ENCODE data around the gene KDM6A.
"Not testable (repeated sequence)": the region's sequence is repeated elsewhere in the genome, so short reads cannot be mapped to it uniquely, and the experiment has no call there.

The KDM6A gene

DNA sequence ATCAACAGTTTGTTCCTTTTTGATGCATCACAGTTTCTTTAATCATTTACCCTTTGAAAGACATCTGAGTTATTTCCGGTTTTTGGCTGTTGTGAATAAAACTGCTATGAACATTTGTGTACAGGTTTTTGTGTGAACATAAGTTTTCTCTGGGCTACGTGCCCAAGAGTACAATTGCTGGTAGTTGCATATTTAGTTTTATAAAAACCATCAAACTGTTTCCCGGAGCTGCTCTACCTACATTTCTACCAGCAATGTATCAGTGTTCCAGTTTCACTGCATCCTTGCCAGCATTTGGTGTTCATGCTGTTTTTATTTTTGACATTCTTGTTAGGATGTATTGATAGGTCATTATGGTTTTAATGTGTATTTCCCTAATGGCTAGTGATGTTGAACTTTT lies 17.3 kb downstream of the KDM6A start:
- DNase-seq (ENCODE audit: low spot score): no peak

DNA sequence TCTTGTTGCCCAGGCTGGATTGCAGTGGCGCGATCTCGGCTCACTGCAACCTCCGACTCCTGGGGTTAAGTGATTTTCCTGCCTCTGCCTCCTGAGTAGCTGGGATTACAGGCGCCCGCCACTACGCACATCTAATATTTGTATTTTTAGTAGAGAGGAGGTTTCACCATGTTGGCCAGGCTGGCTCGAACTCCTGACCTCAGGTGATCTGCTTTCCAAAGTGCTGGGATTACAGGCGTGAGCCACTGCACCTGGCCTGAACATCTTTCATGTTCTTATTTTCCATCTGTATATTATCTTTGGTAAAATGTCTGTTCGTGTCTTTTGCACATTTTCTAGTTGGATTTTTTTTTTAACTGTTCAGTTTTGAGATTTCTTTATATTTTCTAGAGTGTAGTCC lies 17.7 kb downstream of the KDM6A start:
- not testable (repeated sequence) for DNase-seq (ENCODE audit: low spot score)

DNA sequence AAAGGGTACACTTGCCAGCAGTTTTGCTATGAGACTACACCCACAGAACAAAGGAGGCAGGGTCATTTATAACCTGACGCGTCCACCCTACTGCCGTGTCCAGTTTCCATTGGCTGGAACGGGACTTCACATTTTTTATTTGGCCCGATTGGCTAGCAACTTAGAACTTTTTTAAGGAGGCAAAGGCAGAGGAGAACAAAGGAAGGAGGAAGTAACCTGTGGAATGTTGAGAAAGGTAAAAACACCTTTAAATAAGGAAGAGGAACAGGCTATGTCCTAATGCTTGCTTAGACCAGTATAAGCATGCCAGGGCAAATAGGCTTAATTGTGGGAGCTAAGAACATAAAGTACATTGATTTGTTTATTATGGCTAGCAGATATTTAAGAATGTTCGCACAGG lies 18.7 kb downstream of the KDM6A start:
- DNase-seq (ENCODE audit: low spot score): no peak

DNA sequence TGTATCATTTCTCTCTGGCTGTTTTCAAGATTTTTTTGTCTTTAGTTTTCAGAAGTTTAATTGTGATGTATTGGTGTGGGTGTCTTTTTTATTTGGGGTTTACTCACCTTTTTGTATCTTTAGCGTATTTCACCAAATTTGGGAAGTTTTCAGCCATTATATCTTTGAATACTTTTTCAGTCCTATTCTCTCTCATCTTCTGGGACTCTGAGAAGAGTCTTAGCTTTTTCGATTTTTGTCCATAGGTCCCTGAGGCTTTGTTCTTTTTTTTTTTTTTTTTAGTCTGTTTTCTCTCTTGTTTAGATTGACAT lies 23.8 kb downstream of the KDM6A start:
- no peak for DNase-seq (ENCODE audit: low spot score)

DNA sequence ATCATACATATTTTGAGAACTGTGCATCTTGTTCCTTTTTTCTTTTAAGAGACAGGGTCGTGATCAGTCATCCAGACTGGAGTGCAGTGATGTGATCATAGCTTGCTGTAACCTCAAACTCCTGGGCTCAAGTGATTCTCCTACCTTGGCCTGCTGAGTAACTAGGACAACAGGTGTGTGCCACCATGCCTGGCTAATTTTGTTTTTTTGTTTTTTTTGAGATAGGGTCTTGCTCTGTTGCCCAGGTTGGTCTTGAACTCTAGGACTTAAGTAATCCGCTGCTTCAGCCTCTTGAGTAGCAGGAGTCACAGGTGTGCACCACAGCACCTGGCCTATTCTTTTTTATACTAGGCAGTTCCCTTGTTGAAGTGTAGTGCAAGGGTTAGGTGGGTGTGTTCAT lies 24.6 kb downstream of the KDM6A start:
- DNase-seq (ENCODE audit: low spot score): no peak

DNA sequence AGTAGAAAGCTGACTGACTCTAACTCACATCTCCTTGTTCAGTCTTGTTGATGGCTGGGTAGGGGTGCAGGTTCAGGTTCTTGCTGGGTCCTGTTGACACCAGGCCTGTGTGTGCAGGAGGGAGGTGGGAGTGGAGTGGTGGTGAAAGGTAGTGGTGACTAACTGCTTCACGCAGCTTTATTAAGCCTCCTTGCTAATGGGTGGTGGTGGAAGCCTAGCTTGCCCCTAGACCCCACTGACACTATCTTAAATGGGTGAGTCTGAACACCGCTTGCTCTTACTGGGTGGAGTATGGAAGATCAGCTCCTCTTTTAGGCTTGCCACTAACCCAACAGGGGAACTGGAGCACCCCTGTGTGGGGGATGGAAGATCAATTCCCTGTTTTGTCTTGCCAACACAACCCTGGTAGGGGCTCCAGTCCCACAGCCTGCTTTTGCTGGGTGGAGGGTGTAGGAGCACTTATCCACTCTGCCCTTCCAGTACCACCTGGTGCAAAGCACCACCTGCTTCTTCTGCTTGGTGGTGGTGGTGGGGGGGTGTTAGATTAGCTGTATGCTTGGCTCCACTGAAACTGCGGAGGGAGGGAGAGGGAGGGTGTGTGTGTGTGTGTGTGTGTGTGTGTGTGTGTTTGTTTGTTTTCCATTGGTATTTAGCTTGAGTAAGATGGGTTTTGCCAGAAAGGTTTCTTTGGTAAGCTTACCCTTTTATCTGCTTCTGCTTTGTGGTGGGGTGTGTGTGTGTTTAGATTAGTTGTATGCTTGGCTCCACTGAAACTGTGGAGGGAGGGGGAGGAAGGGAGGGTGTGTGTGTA lies 25.6 kb downstream of the KDM6A start:
- DNase-seq (ENCODE audit: low spot score): no peak

DNA sequence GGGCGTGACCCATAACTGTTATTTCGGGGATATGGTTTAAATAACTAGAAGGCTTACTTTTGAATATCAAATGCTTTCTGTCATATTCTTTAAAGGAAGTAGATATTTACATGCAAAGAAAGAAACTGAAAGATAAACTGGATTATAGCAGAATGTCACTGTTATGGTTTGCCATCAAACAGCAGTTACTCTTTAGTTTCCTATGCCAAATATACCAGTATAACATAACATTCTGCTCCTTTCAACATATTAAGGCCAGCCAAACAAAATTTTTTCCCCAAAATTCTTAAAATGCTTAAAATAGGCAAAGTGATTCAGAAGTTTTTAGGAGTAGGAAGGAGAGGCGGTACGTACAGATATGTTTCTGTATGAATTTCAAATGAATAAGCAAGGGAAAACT lies 27.0 kb downstream of the KDM6A start:
- DNase-seq (ENCODE audit: low spot score): no peak

DNA sequence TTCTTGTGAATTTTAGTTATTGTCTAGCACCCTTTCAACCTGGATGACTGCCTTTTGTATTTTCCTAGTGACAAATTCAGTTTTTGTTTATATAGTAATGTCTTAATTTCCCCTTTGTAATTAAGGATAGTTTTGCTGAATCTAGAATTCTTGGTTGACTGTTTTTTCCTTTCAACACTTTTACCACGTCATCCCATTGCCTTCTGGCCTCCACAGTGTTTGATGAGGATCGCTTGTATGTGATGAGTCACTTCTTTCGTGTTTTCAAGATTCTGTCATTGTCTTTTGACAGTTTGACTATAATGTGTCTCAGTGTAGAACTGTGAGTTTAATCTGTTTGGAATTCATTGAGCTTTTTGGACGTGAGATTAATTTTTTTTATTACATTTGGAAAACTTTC lies 30.1 kb downstream of the KDM6A start:
- DNase-seq (ENCODE audit: low spot score): no peak

DNA sequence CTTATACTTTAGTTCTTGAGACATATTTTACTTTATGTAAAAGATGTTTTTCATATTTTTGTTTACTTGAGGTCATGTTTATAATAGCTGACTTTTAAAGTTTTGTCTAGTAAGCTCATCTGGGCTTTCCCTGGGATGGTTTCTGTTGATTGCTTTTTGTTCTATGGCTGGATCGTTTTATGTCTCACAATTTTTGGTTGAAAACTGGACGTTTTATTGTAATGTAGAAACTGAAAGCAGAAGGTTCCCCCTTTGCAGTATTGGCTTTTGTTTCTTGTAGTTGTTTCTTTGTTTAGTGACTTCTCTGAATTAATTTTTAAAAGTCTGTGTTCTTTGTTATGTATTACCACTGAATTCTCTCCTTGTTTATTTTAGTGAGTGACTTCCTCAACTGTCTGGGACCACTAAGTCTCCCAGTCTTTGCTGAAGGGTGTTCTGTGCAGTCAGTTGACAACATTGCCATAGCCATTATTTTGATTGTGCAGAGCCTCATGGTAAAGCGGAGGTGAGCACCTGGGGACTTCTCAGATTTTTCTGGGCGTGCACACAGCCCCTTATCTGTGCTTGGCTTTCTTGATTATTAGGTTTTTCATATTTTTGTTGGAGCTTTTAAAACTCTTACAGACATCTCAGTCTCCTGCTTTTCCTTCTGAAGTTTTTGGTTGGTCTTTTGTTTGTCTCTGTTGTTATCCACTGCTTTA lies 31.0 kb downstream of the KDM6A start:
- no peak for DNase-seq (ENCODE audit: low spot score)

DNA sequence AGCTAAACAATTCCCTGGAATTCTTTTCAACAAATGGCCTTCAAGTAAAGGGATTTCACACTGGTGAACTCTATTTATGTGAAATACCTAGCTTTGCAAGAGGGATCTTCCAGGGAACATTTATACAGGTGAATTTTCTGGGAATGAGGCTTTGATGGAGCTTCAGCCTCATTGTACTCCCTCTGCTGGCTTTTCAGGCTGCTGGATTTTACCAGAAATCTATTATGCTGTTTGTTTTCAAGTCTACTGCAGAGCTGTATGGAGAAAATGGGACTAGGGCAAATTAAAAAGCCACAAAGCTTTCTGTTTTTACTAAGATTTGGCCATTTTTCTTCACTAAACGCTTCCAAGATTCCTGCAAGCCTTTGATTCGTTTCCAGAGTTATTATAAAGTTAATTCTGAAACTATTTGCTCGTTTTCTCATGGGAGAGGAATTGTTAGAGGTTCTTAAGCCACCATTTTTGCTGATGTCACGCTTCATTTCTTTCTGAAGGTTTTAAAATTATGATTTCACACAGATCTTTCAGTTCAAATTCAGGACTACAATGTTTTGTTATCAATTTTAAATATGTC lies 31.6 kb downstream of the KDM6A start:
- no peak for DNase-seq (ENCODE audit: low spot score)

DNA sequence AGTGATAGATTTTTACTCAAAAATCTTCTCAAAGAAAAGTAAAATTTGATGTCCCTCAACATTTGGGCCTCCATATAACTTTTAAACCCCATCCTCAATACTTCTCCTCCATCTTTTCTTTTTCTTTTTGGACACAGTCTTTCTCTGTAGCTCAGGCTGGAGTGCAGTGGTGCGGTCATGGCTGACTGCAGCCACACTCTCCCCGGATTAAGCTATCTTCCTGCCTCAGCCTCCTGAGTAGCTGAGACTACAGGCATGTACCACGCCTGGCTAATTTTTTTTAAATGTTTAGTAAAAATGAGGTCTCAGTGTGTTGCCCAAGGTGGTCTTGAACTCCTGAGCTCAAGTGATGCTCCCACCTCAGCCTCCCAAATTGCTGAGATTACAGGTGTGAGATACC lies 33.1 kb downstream of the KDM6A start:
- no peak for DNase-seq (ENCODE audit: low spot score)

DNA sequence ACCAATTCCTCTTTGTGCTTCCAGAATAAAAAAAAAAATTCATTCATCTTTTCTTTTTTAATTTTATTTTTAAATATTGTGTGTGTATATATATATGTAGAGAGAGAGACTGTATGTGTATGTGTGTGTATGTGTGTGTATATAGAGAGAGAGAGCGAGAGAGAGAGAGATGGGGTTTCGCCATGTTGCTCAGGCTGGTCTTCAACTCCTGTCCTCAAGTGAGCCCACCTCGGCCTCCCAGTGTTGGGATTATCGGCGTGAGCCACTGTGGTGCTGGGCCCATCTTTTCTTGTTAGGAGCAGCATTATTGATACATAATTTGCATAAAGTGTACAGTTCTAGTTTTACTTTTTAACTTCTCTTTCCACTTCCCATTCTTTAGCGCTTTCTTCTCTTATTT lies 33.6 kb downstream of the KDM6A start:
- no peak for DNase-seq (ENCODE audit: low spot score)

DNA sequence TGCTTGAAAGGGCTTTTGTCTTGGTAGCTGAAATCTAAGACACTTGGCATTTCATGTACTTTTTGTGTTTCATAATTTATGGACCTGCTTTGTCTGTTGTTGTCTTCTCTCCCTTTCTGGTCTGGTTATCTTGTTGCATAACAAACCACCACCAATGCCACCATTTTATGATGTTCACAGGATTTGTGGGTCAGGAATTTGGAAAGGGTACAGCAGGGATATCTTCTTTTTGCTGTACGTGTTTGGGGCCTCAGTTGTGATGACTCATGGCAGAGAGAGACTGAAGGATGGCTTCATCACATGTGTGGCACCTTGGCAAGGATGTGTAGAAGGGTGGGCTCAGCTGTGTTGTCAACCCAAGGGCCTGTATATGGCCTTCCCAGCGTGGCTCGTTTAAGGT lies 35.2 kb downstream of the KDM6A start:
- DNase-seq (ENCODE audit: low spot score): peak; percentile 40

DNA sequence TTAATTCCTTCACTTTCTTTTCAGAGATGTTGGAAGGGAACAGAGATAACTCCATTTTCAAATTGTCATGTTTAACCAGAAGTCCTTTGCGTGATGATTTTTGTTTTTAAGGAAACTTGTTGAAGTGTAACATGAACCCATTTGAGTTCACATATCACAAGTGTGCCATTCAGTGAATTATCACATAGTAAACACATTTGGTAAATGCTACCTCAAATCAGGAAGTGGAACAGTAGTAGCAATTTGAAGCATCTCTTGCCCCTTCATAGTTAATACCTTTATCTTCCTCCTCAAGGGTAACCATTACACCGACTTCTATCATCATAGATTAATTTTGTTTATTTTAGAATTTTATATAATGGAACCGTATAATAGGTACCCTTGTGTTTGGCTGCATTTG lies 35.8 kb downstream of the KDM6A start:
- DNase-seq (ENCODE audit: low spot score): no peak

DNA sequence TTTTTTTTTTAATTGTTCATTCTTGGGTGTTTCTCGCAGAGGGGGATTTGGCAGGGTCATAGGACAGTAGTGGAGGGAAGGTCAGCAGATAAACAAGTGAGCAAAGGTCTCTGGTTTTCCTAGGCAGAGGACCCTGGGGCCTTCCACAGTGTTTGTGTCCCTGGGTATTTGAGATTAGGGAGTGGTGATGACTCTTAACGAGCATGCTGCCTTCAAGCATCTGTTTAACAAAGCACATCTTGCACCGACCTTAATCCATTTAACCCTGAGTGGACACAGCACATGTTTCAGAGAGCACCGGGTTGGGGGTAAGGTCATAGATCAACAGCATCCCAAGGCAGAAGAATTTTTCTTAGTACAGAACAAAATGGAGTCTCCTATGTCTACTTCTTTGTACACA lies 37.5 kb downstream of the KDM6A start:
- DNase-seq (ENCODE audit: low spot score): not testable (repeated sequence)

DNA sequence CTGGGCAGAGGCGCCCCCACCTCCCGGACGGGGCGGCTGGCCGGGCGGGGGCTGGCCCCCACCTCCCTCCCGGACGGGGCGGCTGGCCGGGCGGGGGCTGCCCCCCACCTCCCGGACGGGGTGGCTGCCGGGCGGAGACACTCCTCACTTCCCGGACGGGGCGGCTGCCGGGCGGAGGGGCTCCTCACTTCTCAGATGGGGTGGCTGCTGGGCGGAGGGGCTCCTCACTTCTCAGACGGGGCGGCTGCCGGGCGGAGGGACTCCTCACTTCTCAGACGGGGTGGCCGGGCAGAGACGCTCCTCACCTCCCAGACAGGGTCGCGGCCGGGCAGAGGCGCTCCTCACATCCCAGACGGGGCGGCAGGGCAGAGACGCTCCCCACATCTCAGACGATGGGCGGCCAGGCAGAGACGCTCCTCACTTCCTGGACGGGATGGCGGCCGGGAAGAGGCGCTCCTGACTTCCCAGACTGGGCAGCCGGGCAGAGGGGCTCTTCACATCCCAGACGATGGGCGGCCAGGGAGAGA lies 38.1 kb downstream of the KDM6A start:
- not testable (repeated sequence) for DNase-seq (ENCODE audit: low spot score)

DNA sequence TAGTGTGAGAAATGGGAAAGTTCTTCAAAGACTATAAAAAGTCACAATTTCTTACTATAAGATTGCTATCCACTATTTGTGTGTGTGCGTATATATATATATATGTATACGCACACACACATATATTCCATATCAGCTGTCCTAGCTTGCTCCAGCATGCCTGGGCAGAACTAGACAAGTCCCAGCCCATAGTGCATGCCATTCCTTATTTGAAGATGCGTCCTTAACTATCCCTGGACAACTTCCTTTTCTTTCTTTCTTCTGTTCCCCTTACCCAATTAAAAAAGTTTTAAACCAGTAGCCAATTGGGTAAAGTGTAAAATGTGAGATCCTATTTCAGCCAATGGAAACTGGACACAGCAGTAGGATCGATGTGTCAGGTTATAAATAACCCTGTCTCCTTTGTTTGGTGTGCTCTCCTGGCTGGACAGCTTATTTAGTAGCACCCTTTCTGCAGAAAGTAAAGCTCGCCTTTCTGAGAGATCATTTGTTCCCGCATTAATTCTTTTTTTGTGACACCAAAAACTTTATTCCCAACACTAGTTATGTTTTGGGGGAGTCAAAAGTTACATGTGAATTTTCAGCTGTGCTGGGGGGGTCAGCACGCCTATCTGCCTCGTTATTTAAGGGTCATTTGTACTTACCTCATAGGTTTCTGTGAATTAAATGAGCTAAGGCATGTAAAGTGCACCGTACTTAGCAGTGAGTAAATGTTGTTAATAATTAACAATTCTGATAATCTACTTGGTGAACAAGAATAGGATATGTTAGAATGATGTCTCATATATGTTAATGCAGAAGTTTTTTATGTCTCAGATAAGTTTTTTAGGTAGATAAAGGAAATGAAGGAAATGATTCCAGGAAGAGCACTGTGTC lies 40.9 kb downstream of the KDM6A start:
- no peak for DNase-seq (ENCODE audit: low spot score)

DNA sequence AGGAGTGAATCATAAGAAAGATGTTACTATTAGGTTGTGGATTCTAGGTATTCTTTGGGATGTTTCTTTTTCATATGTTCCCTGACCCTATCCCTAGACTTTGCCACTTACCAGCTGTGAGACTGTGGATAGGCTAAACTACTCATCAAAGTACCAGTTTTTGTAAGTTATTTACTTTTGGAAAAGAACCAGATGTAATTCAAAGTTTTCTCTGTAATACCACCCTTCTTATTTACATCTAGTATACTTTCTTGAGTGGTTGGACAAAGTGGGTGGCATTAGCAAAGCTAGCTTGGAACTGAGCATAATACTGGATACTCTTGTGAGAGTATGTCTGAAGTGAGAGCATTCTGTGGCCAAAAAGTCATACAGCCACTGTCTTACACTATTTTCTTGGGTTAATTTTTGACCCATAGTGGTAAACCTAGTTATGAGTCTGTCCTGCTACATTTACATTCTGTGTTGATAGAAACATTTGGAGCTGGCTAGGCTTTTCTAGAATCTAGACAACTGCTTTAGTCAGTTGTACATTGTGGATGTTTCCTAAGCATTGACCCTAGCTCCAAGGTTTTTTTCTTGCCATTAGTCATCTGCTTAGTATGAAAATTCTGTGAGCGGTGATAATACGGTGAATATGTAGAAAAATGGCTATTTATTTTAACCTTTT lies 41.7 kb downstream of the KDM6A start:
- no peak for DNase-seq (ENCODE audit: low spot score)

DNA sequence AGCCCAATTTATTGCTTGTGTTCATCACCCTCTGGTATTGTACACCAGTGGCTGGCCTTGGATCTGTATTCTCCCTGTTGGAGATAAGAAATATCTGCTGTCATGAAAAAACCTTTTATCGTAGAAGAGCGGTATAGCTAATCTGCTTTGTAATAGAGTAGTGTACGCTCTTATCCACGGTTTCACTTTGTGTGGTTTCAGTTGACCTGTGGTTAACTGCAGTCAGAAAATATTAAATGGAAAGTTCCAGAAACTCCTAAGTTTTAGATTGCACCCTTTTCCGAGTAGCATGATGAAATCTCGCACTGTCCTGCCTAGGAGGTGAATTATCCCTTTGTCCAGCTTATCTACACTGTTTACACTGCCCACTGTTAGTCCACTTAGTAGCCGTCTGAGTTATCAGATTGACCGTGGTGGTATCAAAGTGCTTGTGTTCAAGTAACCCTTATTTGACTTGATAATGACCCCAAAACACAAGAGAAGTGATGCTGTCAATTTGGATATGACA lies 42.4 kb downstream of the KDM6A start:
- DNase-seq (ENCODE audit: low spot score): peak; percentile 24

DNA sequence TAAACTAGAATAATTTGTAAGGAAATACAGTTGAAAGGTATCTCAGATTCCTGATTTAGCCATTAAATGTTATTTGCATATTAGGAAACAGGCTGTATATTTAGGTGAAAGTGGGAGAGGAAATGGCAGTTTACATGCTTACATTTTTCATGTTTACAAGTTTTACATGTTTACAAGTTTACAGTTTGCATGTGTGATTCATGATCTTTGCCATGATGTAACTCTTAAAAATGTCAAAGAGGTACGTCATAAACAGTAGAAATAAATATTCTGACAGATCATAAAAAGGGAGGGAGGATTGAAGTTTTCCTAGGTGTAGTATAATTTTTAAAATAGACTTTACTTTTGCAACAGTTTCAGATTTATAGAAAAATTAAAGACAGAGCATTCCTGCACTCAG lies 45.7 kb downstream of the KDM6A start:
- DNase-seq (ENCODE audit: low spot score): no peak

DNA sequence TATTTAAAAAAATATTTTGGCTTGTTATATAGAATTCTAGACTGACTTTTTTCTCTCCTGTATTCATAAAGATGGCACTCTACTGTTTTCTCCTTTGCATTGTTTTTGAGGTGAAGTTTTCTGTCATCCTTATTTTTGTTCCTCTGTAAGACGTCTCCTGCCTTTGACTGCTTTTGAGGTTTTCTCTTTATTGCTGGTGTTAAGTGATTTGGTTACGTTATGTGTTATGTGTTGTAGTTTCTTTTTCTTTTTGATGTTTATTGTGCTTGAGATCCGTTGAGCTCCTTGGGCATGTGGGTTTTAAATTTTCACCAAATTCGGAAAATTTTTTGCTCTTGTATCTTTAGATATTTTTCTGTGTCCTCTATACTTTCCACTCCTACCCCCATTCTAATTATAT lies 50.0 kb downstream of the KDM6A start:
- DNase-seq (ENCODE audit: low spot score): no peak

DNA sequence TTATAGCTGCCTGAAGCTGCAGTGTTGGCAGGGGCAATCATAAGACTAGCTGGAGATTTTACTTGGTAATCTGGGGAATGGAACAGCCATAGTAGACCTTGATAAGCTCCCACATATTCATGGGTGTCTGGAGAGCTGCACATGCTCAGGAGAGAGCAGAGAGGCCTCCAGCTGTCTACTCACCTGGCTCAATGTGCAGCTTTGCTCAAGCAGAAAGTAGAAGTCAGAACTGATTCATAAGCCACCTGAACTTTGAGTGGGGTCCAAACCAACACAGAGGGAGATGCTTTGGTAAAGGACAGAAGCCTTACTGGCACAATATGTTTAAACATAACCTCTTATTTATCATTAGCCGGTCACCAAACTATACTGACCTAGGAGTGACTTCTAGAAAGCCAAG lies 54.4 kb downstream of the KDM6A start:
- DNase-seq (ENCODE audit: low spot score): no peak
